ENCODE results near the gene ADAM8. TPM values are rescaled to one million over a fixed set of nuclear protein-coding genes. Genes with fewer than 3 reads are reported as not detected.
A peak's percentile ranks its signal among the peaks of the same experiment; 100 is the strongest.

Gene ADAM8
- total RNA-seq, 4 donors from 2014 or later, result 3.3 to 5.7 (median 4.3) TPM

- intact Hi-C loops (cut with DNase I), result no loop called here
- TF ChIP-seq CTCF (IDR thresholded peaks at IDR 0.05) (no peak), POLR2A (IDR thresholded peaks at IDR 0.05) (no peak)
- Histone ChIP-seq H3K4me1 (peaks cover 9 to 50% (median 16%) of the 10 kb centered on the region in 3 donors), H3K9me3 (no peaks in the 10 kb centered on the region), H3K36me3 (no peaks in the 10 kb centered on the region), H3K4me3 (no peak overlapping the region), H3K27me3 (peaks cover 22 to 100% (median 28%) of the 10 kb centered on the region in 4 donors), H3K27ac (no peak overlapping the region)
- WGBS, 2 donors, result 72 to 82% methylated on average over 8 to 10 of the region's 15 CpGs
- DNase-seq, result no peak
These were observed 36.7 kb downstream of the ADAM8 start for GRCh38 chr10:133239990-133240389.

GRCh38 chr10:133238466-133238804 is 38.2 kb downstream of the ADAM8 start:
- H3K36me3 ChIP-seq, result no peaks in the 10 kb centered on the region
- H3K9me3 ChIP-seq, result no peaks in the 10 kb centered on the region
- no peak for TF ChIP-seq CTCF (IDR thresholded peaks at IDR 0.05)
- no peak for TF ChIP-seq POLR2A (IDR thresholded peaks at IDR 0.05)
- H3K4me3 ChIP-seq, result no peak overlapping the region
- DNase-seq, result no peak
- intact Hi-C loops (cut with DNase I), result no loop called here
- WGBS, 2 donors, result 24 to 28% methylated on average over 3 to 5 of the region's 15 CpGs
- peaks cover 22 to 100% (median 28%) of the 10 kb centered on the region in 4 donors for H3K27me3 ChIP-seq
- H3K4me1 ChIP-seq, result peaks cover 9 to 50% (median 16%) of the 10 kb centered on the region in 3 donors
- H3K27ac ChIP-seq, result no peak overlapping the region

GRCh38 chr10:133237588-133238465 is 38.8 kb downstream of the ADAM8 start, which contains the start of gene VENTX:
Gene VENTX, plus strand, starts transcription at chr10:133237855. Its CDS starts 60 bp downstream, at chr10:133237915.
- DNase-seq, result no peak
- intact Hi-C loops (cut with DNase I), result no loop called here
- Histone ChIP-seq H3K9me3 (no peaks in the 10 kb centered on the region), H3K4me1 (peaks cover 9 to 50% (median 16%) of the 10 kb centered on the region in 3 donors), H3K4me3 (peak within 1 kb of the TSS in 2 of 4 donors; percentile 34 to 54), H3K36me3 (no peaks in the 10 kb centered on the region), H3K27ac (no peak within 1 kb of the TSS), H3K27me3 (peaks cover 22 to 100% (median 28%) of the 10 kb centered on the region in 4 donors)
- WGBS, 2 donors, result 0 to 14% methylated on average over 5 to 21 of the region's 60 CpGs
- TF ChIP-seq POLR2A (IDR thresholded peaks at IDR 0.05) (no peak), CTCF (IDR thresholded peaks at IDR 0.05) (no peak)

GRCh38 chr10:133237241-133237587 is 39.5 kb downstream of the ADAM8 start:
- intact Hi-C loops (cut with DNase I), result no loop called here
- H3K4me1 ChIP-seq, result peaks cover 9 to 50% (median 16%) of the 10 kb centered on the region in 3 donors
- H3K27ac ChIP-seq, result no peak overlapping the region
- no peaks in the 10 kb centered on the region for H3K9me3 ChIP-seq
- H3K4me3 ChIP-seq, result peak overlapping the region in 2 of 4 donors; percentile 34 to 54
- H3K36me3 ChIP-seq, result no peaks in the 10 kb centered on the region
- 20% methylated on average over 2 of the region's 32 CpGs; no CpG with 5 or more reads in 1 of the 2 donors for WGBS, 2 donors
- H3K27me3 ChIP-seq, result peaks cover 22 to 100% (median 29%) of the 10 kb centered on the region in 4 donors
- DNase-seq, result no peak
- TF ChIP-seq CTCF (IDR thresholded peaks at IDR 0.05) (no peak), POLR2A (IDR thresholded peaks at IDR 0.05) (no peak)

Data from esophagus squamous epithelium (tissue), 5 donors.